HepG2 (cell line): ENCODE measurements around the gene ENPP7. TPM values are rescaled to one million over a fixed set of nuclear protein-coding genes. Genes with fewer than 3 reads are reported as not detected.

Source experiments
- BRF2 ChIP-seq: sonication (generic); formaldehyde crosslinking; IDR thresholded peaks from 2 replicates; pipeline ENCODE4 v1.8.1; 2022; ENCODE audit warnings: mild to moderate bottlenecking, missing genetic modification reagents
- ETV6 ChIP-seq: sonication (generic); formaldehyde crosslinking; conservative IDR thresholded peaks from 2 replicates; pipeline ENCODE4 v1.4.0; 2020; ENCODE audit warnings: missing genetic modification reagents
- FOXA3 ChIP-seq: IDR thresholded peaks from 2 replicates; pipeline ENCODE4 v1.6.1; 2016; ENCODE audit warnings: missing genetic modification reagents, missing compliant biosample characterization
- HDAC1 ChIP-seq: sonication (generic); formaldehyde crosslinking; IDR thresholded peaks from 2 replicates; pipeline ENCODE4 v1.5.1; 2020; ENCODE audit warnings: mild to moderate bottlenecking, missing genetic modification reagents
- NBN ChIP-seq: fragments of 450-650 bp; conservative IDR thresholded peaks from 2 replicates; pipeline ENCODE4 v1.6.1; 2017
- SMARCC2 ChIP-seq: fragments of 450-650 bp; IDR thresholded peaks from 2 replicates; pipeline ENCODE4 v1.6.1; 2017; ENCODE audit warnings: antibody characterized with exemption, mild to moderate bottlenecking
- SNAI1 ChIP-seq: sonication (generic); formaldehyde crosslinking; IDR thresholded peaks from 2 replicates; pipeline ENCODE4 v1.5.0; 2020; ENCODE audit warnings: mild to moderate bottlenecking, missing genetic modification reagents, borderline replicate concordance
- THRA ChIP-seq: sonication (generic); formaldehyde crosslinking; IDR thresholded peaks from 2 replicates; pipeline ENCODE4 v1.4.0; 2020; ENCODE audit warnings: missing genetic modification reagents, borderline replicate concordance
- ZNF12 ChIP-seq: sonication (generic); formaldehyde crosslinking; IDR thresholded peaks from 2 replicates; pipeline ENCODE4 v1.5.0; 2020; ENCODE audit warnings: missing genetic modification reagents
- ZNF253 ChIP-seq: sonication (generic); formaldehyde crosslinking; IDR thresholded peaks from 2 replicates; pipeline ENCODE4 v1.8.0; 2022; ENCODE audit warnings: mild to moderate bottlenecking, missing genetic modification reagents, borderline replicate concordance
- ZNF646 ChIP-seq: sonication (generic); formaldehyde crosslinking; IDR thresholded peaks from 2 replicates; pipeline ENCODE4 v1.9.0; 2021; ENCODE audit warnings: mild to moderate bottlenecking, missing genetic modification reagents
- ZNF792 ChIP-seq: IDR thresholded peaks from 2 replicates; pipeline ENCODE4 v1.6.1; 2016
- ZNF816 ChIP-seq: sonication (generic); formaldehyde crosslinking; IDR thresholded peaks from 2 replicates; pipeline ENCODE4 v1.8.0; 2022; ENCODE audit warnings: missing genetic modification reagents, mild to moderate bottlenecking, borderline replicate concordance
- polyA plus RNA-seq, 8 experiments: library from polyadenylated mRNA; depleted of rRNA in 3 of 8; stranded (reverse) in 7 of 8; unstranded in 1 of 8; fragments of >200 nt; fragmentation: Illumina TruSeq in 4 of 8; extraction: Trizol in 4 of 8; gene quantifications; 2 replicates each; pipeline versions ENCODE4 v1.2.1 to v1.2.3, GENCODE V29; 2011 to 2016; ENCODE audit warnings: low read depth in 4 of 8, missing spikeins in 1 of 8, mixed read lengths in 1 of 8; ENCODE audit not compliant: insufficient read depth in 1 of 8
- total RNA-seq, 5 experiments: library from RNA; depleted of rRNA; stranded (reverse); fragments of >200 nt; fragmentation: Illumina TruSeq; extraction: Trizol; gene quantifications; 2 replicates each; pipeline ENCODE4 v1.2.3, GENCODE V29; 2016; ENCODE audit warnings: low read depth in 1 of 5
- TF ChIP-seq, protein P1 (sequence below): sonication (generic); formaldehyde crosslinking; IDR thresholded peaks from 2 replicates; pipeline ENCODE4 v1.8.1; 2022; ENCODE audit warnings: low read depth, mild to moderate bottlenecking, missing genetic modification reagents
- TF ChIP-seq, protein P2 (sequence below): sonication (generic); formaldehyde crosslinking; IDR thresholded peaks from 2 replicates; pipeline ENCODE4 v1.4.0; 2020; ENCODE audit warnings: missing genetic modification reagents

Gene ENPP7
- total and polyA plus RNA-seq, 2 of the 13 experiments (the other 11 are each of a cell fraction or from before 2014, with no cell fraction given), result 1.1 to 2.2 TPM

DNA sequence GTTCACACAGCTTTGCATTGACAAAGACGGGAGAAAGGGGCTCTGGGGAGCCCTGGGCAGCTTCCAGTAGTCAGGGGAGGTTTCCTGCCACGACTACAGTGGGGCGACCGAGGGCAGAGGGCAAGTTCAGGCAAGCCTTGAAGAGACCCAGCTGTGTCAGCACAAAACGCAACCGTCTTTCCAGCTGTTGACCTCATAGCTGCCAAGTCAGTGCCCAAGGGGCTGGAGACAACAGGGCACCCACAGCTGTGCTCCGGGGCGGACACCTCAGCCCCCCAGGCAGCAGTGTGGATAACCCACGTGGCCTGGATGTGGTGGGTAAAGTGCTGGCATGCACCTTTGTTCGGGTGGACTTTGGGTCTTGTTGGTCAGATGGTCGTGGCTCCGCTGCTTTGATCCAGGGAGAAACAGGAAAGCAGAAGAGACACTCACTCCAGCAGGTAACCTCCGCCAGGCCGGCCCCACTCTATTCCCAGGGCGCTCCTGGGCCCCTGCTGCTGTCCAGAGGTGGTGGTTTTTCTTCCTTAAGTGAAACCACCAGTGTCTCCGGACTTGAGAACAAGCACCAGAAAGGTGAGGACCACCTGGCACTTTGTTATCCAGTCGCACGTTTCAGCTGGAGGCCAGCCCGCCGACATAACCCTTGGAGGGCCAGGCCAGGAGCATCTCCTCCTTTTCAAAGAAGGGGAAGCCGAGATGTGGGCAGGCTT, 29.6 kb downstream of the ENPP7 start (continued):
- TF ChIP-seq, protein P1, sequence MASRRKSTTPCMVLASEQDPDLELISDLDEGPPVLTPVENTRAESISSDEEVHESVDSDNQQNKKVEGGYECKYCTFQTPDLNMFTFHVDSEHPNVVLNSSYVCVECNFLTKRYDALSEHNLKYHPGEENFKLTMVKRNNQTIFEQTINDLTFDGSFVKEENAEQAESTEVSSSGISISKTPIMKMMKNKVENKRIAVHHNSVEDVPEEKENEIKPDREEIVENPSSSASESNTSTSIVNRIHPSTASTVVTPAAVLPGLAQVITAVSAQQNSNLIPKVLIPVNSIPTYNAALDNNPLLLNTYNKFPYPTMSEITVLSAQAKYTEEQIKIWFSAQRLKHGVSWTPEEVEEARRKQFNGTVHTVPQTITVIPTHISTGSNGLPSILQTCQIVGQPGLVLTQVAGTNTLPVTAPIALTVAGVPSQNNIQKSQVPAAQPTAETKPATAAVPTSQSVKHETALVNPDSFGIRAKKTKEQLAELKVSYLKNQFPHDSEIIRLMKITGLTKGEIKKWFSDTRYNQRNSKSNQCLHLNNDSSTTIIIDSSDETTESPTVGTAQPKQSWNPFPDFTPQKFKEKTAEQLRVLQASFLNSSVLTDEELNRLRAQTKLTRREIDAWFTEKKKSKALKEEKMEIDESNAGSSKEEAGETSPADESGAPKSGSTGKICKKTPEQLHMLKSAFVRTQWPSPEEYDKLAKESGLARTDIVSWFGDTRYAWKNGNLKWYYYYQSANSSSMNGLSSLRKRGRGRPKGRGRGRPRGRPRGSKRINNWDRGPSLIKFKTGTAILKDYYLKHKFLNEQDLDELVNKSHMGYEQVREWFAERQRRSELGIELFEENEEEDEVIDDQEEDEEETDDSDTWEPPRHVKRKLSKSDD (CRISPR knock-in tag), result 0 out of 2 replicates have a peak, but pooled peaks have one; percentile 85
- TF ChIP-seq ZNF816 (no peak), ZNF253 (CRISPR knock-in tag) (peak; percentile 78; the same call in 1 of the 2 replicates), BRF2 (CRISPR knock-in tag) (no peak; the same call in 1 of the 2 replicates), ETV6 (CRISPR knock-in tag) (no peak), FOXA3 (peak; percentile 77), SNAI1 (CRISPR knock-in tag) (peak; percentile 73; the same call in 1 of the 2 replicates), ZNF646 (CRISPR knock-in tag) (peak; percentile 72; the same call in 1 of the 2 replicates), THRA (CRISPR knock-in tag) (peak; percentile 63), SMARCC2 (no peak), NBN (no peak), ZNF792 (CRISPR knock-in tag) (no peak; the same call in 1 of the 2 replicates), HDAC1 (CRISPR knock-in tag) (peak; percentile 86), ZNF12 (peak; percentile 78)
- TF ChIP-seq, protein P2, sequence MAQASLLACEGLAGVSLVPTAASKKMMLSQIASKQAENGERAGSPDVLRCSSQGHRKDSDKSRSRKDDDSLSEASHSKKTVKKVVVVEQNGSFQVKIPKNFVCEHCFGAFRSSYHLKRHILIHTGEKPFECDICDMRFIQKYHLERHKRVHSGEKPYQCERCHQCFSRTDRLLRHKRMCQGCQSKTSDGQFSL, result peak; percentile 52; the same call in 1 of the 2 replicates
